Measurements from ENCODE around the gene CNN2. TPM values are rescaled to one million over a fixed set of nuclear protein-coding genes. Genes with fewer than 3 reads are reported as not detected.

The CNN2 gene
- total and polyA plus RNA-seq, 12 donors, result 6.9 to 64.9 (median 42.7) TPM

DNA sequence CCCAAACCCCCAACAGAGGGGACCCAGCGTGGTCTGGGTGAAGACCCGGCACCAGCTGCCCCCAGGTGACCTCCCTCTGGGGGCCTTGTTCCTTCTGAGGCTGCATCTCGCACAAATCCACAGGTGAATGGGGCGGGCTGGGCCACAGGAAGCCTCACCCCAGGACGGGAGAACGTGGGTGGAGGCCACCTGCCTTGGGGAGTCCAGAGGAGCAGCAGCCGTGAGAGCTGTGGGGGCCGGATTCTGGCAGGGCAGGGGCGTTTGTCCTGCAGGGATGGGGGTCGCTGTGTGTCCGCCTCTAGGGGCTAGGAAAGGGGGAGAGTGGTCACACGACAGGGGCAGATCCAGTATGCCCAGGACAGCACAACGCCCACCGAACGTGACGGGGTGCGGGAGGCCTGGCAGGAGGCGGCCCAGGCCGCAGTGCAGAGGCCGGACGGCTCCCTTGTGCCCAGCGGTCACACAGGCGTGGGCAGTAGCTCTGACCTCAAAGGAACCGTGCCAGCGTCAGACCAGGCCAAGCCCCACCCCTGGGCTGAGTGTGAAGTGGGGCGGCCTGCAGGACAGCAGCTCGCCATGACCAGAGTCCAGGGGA is 62.1 kb downstream of the CNN2 start:
- 57 to 88% (median 81%) methylated on average over 6 to 27 of the region's 27 CpGs for WGBS, 4 donors
- intact Hi-C loops (cut with DNase I), result no loop called here
- no peaks in the 10 kb centered on the region for H3K9me3 ChIP-seq (replicated peaks in 1 of 3)
- peaks cover 0 to 48% of the 10 kb centered on the region in 2 donors for H3K36me3 ChIP-seq (replicated peaks in 1 of 2)
- H3K4me1 ChIP-seq (replicated peaks in 1 of 2), result peaks cover 2 to 7% of the 10 kb centered on the region in 2 donors
- peak in 1 of 7 donors; percentile 46 for DNase-seq
- TF ChIP-seq, protein P1, sequence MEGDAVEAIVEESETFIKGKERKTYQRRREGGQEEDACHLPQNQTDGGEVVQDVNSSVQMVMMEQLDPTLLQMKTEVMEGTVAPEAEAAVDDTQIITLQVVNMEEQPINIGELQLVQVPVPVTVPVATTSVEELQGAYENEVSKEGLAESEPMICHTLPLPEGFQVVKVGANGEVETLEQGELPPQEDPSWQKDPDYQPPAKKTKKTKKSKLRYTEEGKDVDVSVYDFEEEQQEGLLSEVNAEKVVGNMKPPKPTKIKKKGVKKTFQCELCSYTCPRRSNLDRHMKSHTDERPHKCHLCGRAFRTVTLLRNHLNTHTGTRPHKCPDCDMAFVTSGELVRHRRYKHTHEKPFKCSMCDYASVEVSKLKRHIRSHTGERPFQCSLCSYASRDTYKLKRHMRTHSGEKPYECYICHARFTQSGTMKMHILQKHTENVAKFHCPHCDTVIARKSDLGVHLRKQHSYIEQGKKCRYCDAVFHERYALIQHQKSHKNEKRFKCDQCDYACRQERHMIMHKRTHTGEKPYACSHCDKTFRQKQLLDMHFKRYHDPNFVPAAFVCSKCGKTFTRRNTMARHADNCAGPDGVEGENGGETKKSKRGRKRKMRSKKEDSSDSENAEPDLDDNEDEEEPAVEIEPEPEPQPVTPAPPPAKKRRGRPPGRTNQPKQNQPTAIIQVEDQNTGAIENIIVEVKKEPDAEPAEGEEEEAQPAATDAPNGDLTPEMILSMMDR (IDR thresholded peaks at IDR 0.05), result no peak
- TF ChIP-seq POLR2A (IDR thresholded peaks at IDR 0.05), result no peak
- no peak overlapping the region for H3K4me3 ChIP-seq
- H3K27me3 ChIP-seq, result no peaks in the 10 kb centered on the region
- peak overlapping the region in 4 of 5 donors; percentile 7 to 80 (median 49) for H3K27ac ChIP-seq

Small RNA genes within 50 kb of the gene (small RNA-seq; reads per million reads assigned to genes)
- gene RNU6-2, result 0.08 to 0.12 reads per million in 2 donors

Other genes starting within 250 kb of the CNN2 start
- gene PTBP1, start 229.2 kb upstream of the CNN2 start, total RNA-seq, result 100 to 1,000 TPM in 8 of 9 donors, 10 to 100 TPM in 1; 64.6 to 236 (median 162) TPM
- gene PTBP1, start 229.2 kb upstream of the CNN2 start, polyA plus RNA-seq, result 100 to 1,000 TPM; 108 to 146 (median 128) TPM
- 1 to 10 TPM in 1 of 9 donors, under 1 TPM in 2, not detected in 6; 0.14 to 1.7 (median 0.32) TPM for gene PLPPR3, start 204.7 kb upstream of the CNN2 start, total RNA-seq
- gene PLPPR3, start 204.7 kb upstream of the CNN2 start, polyA plus RNA-seq, result under 1 TPM in 2 of 3 donors, not detected in 1; 0.08 to 0.10 TPM
- under 1 TPM in 5 of 9 donors, not detected in 4; 0.11 to 0.87 (median 0.28) TPM for gene AZU1, start 198.8 kb upstream of the CNN2 start, total RNA-seq
- gene AZU1, start 198.8 kb upstream of the CNN2 start, polyA plus RNA-seq, result 1 to 10 TPM in 1 of 3 donors, under 1 TPM in 1, not detected in 1; 0.30 to 1.1 TPM
- gene PRTN3, start 185.6 kb upstream of the CNN2 start, total RNA-seq, result under 1 TPM in 2 of 9 donors, not detected in 7; 0.32 to 0.33 TPM
- gene PRTN3, start 185.6 kb upstream of the CNN2 start, polyA plus RNA-seq, result under 1 TPM in 2 of 3 donors, not detected in 1; 0.20 to 0.40 TPM
- 1 to 10 TPM in 2 of 9 donors, under 1 TPM in 2, not detected in 5; 0.48 to 2.2 (median 1.1) TPM for gene ELANE, start 174.3 kb upstream of the CNN2 start, total RNA-seq
- 1 to 10 TPM in 2 of 3 donors, not detected in 1; 3.3 to 3.4 TPM for gene ELANE, start 174.3 kb upstream of the CNN2 start, polyA plus RNA-seq
- gene CFD, start 166.9 kb upstream of the CNN2 start, total RNA-seq, result 100 to 1,000 TPM in 3 of 9 donors, 10 to 100 TPM in 5, 1 to 10 TPM in 1; 1.2 to 176 (median 62.4) TPM
- 100 to 1,000 TPM in 1 of 3 donors, 10 to 100 TPM in 1, under 1 TPM in 1; 0.92 to 466 (median 47.8) TPM for gene CFD, start 166.9 kb upstream of the CNN2 start, polyA plus RNA-seq
- gene MED16, start 133.4 kb upstream of the CNN2 start, total RNA-seq, result 100 to 1,000 TPM in 1 of 9 donors, 10 to 100 TPM in 8; 11.9 to 101 (median 61.2) TPM
- gene MED16, start 133.4 kb upstream of the CNN2 start, polyA plus RNA-seq, result 100 to 1,000 TPM in 2 of 3 donors, 1 to 10 TPM in 1; 5.3 to 139 (median 127) TPM
- gene RNU6-9, start 133.1 kb upstream of the CNN2 start, total RNA-seq, result not detected
- gene RNU6-9, start 133.1 kb upstream of the CNN2 start, polyA plus RNA-seq, result not detected
- gene R3HDM4, start 113.4 kb upstream of the CNN2 start, total RNA-seq, result 10 to 100 TPM in 8 of 9 donors, 1 to 10 TPM in 1; 8.9 to 40.5 (median 29.0) TPM
- gene R3HDM4, start 113.4 kb upstream of the CNN2 start, polyA plus RNA-seq, result 10 to 100 TPM; 19.8 to 59.5 (median 57.7) TPM
- gene KISS1R, start 109.3 kb upstream of the CNN2 start, total RNA-seq, result under 1 TPM in 2 of 9 donors, not detected in 7; 0.25 to 0.44 TPM
- gene KISS1R, start 109.3 kb upstream of the CNN2 start, polyA plus RNA-seq, result not detected
- gene ARID3A, start 100.6 kb upstream of the CNN2 start, total RNA-seq, result 10 to 100 TPM in 1 of 9 donors, 1 to 10 TPM in 8; 4.2 to 10.2 (median 8.0) TPM
- 1 to 10 TPM; 1.6 to 6.7 (median 2.1) TPM for gene ARID3A, start 100.6 kb upstream of the CNN2 start, polyA plus RNA-seq
- 10 to 100 TPM; 24.2 to 78.7 (median 52.1) TPM for gene WDR18, start 42.3 kb upstream of the CNN2 start, total RNA-seq
- 100 to 1,000 TPM in 1 of 3 donors, 10 to 100 TPM in 1, 1 to 10 TPM in 1; 5.4 to 140 (median 98.6) TPM for gene WDR18, start 42.3 kb upstream of the CNN2 start, polyA plus RNA-seq
- under 1 TPM in 3 of 9 donors, not detected in 6; 0.08 to 0.18 (median 0.14) TPM for gene GRIN3B, start 26.2 kb upstream of the CNN2 start, total RNA-seq
- gene GRIN3B, start 26.2 kb upstream of the CNN2 start, polyA plus RNA-seq, result under 1 TPM in 1 of 3 donors, not detected in 2; 0.24 TPM
- 100 to 1,000 TPM in 8 of 9 donors, 10 to 100 TPM in 1; 94.1 to 308 (median 182) TPM for gene TMEM259, start 5.5 kb upstream of the CNN2 start, total RNA-seq
- 100 to 1,000 TPM in 2 of 3 donors, 10 to 100 TPM in 1; 79.4 to 743 (median 370) TPM for gene TMEM259, start 5.5 kb upstream of the CNN2 start, polyA plus RNA-seq
- not detected for gene RNU6-2, start 5.1 kb upstream of the CNN2 start, total RNA-seq
- gene RNU6-2, start 5.1 kb upstream of the CNN2 start, polyA plus RNA-seq, result not detected
- 10 to 100 TPM in 7 of 9 donors, 1 to 10 TPM in 2; 4.0 to 23.2 (median 17.5) TPM for gene ABCA7, start 13.5 kb downstream of the CNN2 start, total RNA-seq
- 100 to 1,000 TPM in 1 of 3 donors, 10 to 100 TPM in 1, 1 to 10 TPM in 1; 2.1 to 109 (median 28.7) TPM for gene ABCA7, start 13.5 kb downstream of the CNN2 start, polyA plus RNA-seq
- 10 to 100 TPM in 8 of 9 donors, 1 to 10 TPM in 1; 4.9 to 74.3 (median 31.5) TPM for gene ARHGAP45, start 40.6 kb downstream of the CNN2 start, total RNA-seq
- 10 to 100 TPM in 2 of 3 donors, 1 to 10 TPM in 1; 1.6 to 75.4 (median 30.2) TPM for gene ARHGAP45, start 40.6 kb downstream of the CNN2 start, polyA plus RNA-seq
- 100 to 1,000 TPM in 7 of 9 donors, 10 to 100 TPM in 2; 84.1 to 231 (median 164) TPM for gene POLR2E, start 68.8 kb downstream of the CNN2 start, total RNA-seq
- 100 to 1,000 TPM in 2 of 3 donors, 10 to 100 TPM in 1; 74.7 to 132 (median 109) TPM for gene POLR2E, start 68.8 kb downstream of the CNN2 start, polyA plus RNA-seq
- gene GPX4, start 77.4 kb downstream of the CNN2 start, total RNA-seq, result 1,000 to 10,000 TPM in 1 of 9 donors, 100 to 1,000 TPM in 8; 332 to 1,424 (median 653) TPM
- 1,000 to 10,000 TPM in 2 of 3 donors, 100 to 1,000 TPM in 1; 420 to 1,267 (median 1,035) TPM for gene GPX4, start 77.4 kb downstream of the CNN2 start, polyA plus RNA-seq
- gene SBNO2, start 147.7 kb downstream of the CNN2 start, total RNA-seq, result 100 to 1,000 TPM in 3 of 9 donors, 10 to 100 TPM in 6; 14.4 to 176 (median 65.2) TPM
- gene SBNO2, start 147.7 kb downstream of the CNN2 start, polyA plus RNA-seq, result 100 to 1,000 TPM in 1 of 3 donors, 10 to 100 TPM in 2; 13.6 to 118 (median 84.2) TPM
- gene STK11, start 179.2 kb downstream of the CNN2 start, total RNA-seq, result 100 to 1,000 TPM in 3 of 9 donors, 10 to 100 TPM in 6; 53.5 to 117 (median 93.2) TPM
- 100 to 1,000 TPM in 1 of 3 donors, 10 to 100 TPM in 2; 37.8 to 148 (median 94.5) TPM for gene STK11, start 179.2 kb downstream of the CNN2 start, polyA plus RNA-seq
- gene CBARP, start 211.4 kb downstream of the CNN2 start, total RNA-seq, result 1 to 10 TPM in 6 of 9 donors, under 1 TPM in 1, not detected in 2; 0.67 to 5.0 (median 1.8) TPM
- 1 to 10 TPM in 2 of 3 donors, under 1 TPM in 1; 0.09 to 9.3 (median 2.2) TPM for gene CBARP, start 211.4 kb downstream of the CNN2 start, polyA plus RNA-seq
- gene ATP5F1D, start 215.1 kb downstream of the CNN2 start, total RNA-seq, result 100 to 1,000 TPM in 7 of 9 donors, 10 to 100 TPM in 2; 78.9 to 435 (median 205) TPM
- 1,000 to 10,000 TPM in 1 of 3 donors, 100 to 1,000 TPM in 1, 10 to 100 TPM in 1; 15.6 to 1,534 (median 925) TPM for gene ATP5F1D, start 215.1 kb downstream of the CNN2 start, polyA plus RNA-seq
- gene MIDN, start 222.0 kb downstream of the CNN2 start, total RNA-seq, result 100 to 1,000 TPM in 5 of 9 donors, 10 to 100 TPM in 3, 1 to 10 TPM in 1; 8.6 to 189 (median 112) TPM
- gene MIDN, start 222.0 kb downstream of the CNN2 start, polyA plus RNA-seq, result 10 to 100 TPM; 15.5 to 73.0 (median 46.8) TPM
- 1,000 to 10,000 TPM in 1 of 9 donors, 100 to 1,000 TPM in 8; 317 to 1,164 (median 674) TPM for gene CIRBP, start 242.7 kb downstream of the CNN2 start, total RNA-seq
- 100 to 1,000 TPM; 360 to 990 (median 737) TPM for gene CIRBP, start 242.7 kb downstream of the CNN2 start, polyA plus RNA-seq
- 100 to 1,000 TPM in 3 of 9 donors, 10 to 100 TPM in 6; 48.4 to 279 (median 85.0) TPM for gene FAM174C, start 248.9 kb downstream of the CNN2 start, total RNA-seq
- gene FAM174C, start 248.9 kb downstream of the CNN2 start, polyA plus RNA-seq, result 100 to 1,000 TPM in 2 of 3 donors, 1 to 10 TPM in 1; 3.8 to 139 (median 123) TPM